ENCODE measurements around the gene SNX3.
"Not testable (repeated sequence)": the region's sequence is repeated elsewhere in the genome, so short reads cannot be mapped to it uniquely, and the experiment has no call there.

Gene SNX3

GRCh38 chr6:108260809-108261569 is at the start of gene SNX3:
TSS of gene SNX3 (minus strand) at chr6:108261040. CDS start at chr6:108260921, 119 bp downstream.
- peak; percentile 90 for DNase-seq

GRCh38 chr6:108309844-108310243 is 49.0 kb upstream of the SNX3 start:
- no peak for DNase-seq

GRCh38 chr6:108308641-108309040 is 47.8 kb upstream of the SNX3 start:
- DNase-seq, result not testable (repeated sequence)

GRCh38 chr6:108304646-108305045 is 43.8 kb upstream of the SNX3 start:
- no peak for DNase-seq

GRCh38 chr6:108302386-108302785 is 41.5 kb upstream of the SNX3 start:
- no peak for DNase-seq

GRCh38 chr6:108295676-108296075 is 34.8 kb upstream of the SNX3 start:
- DNase-seq, result peak; percentile 35

- DNase-seq, result peak; percentile 81
These were observed 34.1 kb upstream of the SNX3 start, which contains the start of gene AFG1L for GRCh38 chr6:108294727-108295625. TSS of gene AFG1L (plus strand) at chr6:108295054. CDS start at chr6:108295080, 26 bp downstream.

GRCh38 chr6:108294297-108294726 is 33.5 kb upstream of the SNX3 start:
- DNase-seq, result no peak

- no peak for DNase-seq
These were observed 32.9 kb upstream of the SNX3 start for GRCh38 chr6:108293527-108294296.

GRCh38 chr6:108292561-108292960 is 31.7 kb upstream of the SNX3 start:
- DNase-seq, result not testable (repeated sequence)

GRCh38 chr6:108291091-108291490 is 30.3 kb upstream of the SNX3 start:
- DNase-seq, result no peak

GRCh38 chr6:108288742-108289141 is 27.9 kb upstream of the SNX3 start:
- DNase-seq, result no peak

GRCh38 chr6:108287373-108287772 is 26.5 kb upstream of the SNX3 start:
- peak; percentile 12 for DNase-seq

GRCh38 chr6:108286366-108286765 is 25.5 kb upstream of the SNX3 start:
- DNase-seq, result no peak

- no peak for DNase-seq
These were observed 24.5 kb upstream of the SNX3 start for GRCh38 chr6:108285381-108285780.

GRCh38 chr6:108277831-108278230 is 17.0 kb upstream of the SNX3 start:
- no peak for DNase-seq

- no peak for DNase-seq
These were observed 16.5 kb upstream of the SNX3 start for GRCh38 chr6:108277295-108277694.

- no peak for DNase-seq
These were observed 15.1 kb upstream of the SNX3 start for GRCh38 chr6:108275976-108276375.

- DNase-seq, result no peak
These were observed 13.7 kb upstream of the SNX3 start for GRCh38 chr6:108274546-108274945.

- not testable (repeated sequence) for DNase-seq
These were observed 9.1 kb upstream of the SNX3 start for GRCh38 chr6:108269955-108270354.

- DNase-seq, result no peak
These were observed 8.0 kb upstream of the SNX3 start for GRCh38 chr6:108268845-108269244.

- no peak for DNase-seq
These were observed 2.5 kb upstream of the SNX3 start for GRCh38 chr6:108263371-108263770.

All from GF-D8 (cell line).